CD14-positive monocyte (primary cell): Measurements from ENCODE around the gene STX4. TPM values are rescaled to one million over a fixed set of nuclear protein-coding genes. Genes with fewer than 3 reads are reported as not detected.

Experiments
- DNase-seq, 3 donors: peaks; one replicate each; pipeline ENCODE4 v3.0.0-alpha.2; 2011 to 2022
- H2AFZ ChIP-seq: 2 replicates; pipeline ENCODE4 v1.6.0; 2012; ENCODE audit warnings: mild to moderate bottlenecking, low read depth, low read length, inconsistent platforms; ENCODE audit not compliant: insufficient read depth, poor library complexity, severe bottlenecking
- H3K27ac ChIP-seq, 2 donors: 1 replicate in 1 of 2; 2 replicates in 1 of 2; pipeline ENCODE4 v1.5.1; 2012 to 2013; ENCODE audit warnings: low read length in 2 of 2, control low read depth in 1 of 2, inconsistent platforms in 1 of 2, low read depth in 1 of 2, mild to moderate bottlenecking in 1 of 2
- H3K27me3 ChIP-seq, 2 donors: one replicate each; pipeline versions ENCODE4 v1.6.0 to v1.6.1; 2011 to 2013; ENCODE audit warnings: low read length in 2 of 2; ENCODE audit not compliant: control insufficient read depth in 2 of 2, insufficient read depth in 2 of 2
- H3K36me3 ChIP-seq, 2 donors: replicated peaks in 1 of 2; 1 replicate in 1 of 2; 2 replicates in 1 of 2; pipeline versions ENCODE4 v1.5.1 to v1.6.1; 2012 to 2013; ENCODE audit warnings: low read length in 2 of 2, control low read depth in 1 of 2, inconsistent platforms in 1 of 2, mild to moderate bottlenecking in 1 of 2; ENCODE audit not compliant: insufficient read depth in 2 of 2, control insufficient read depth in 1 of 2
- H3K4me1 ChIP-seq, 2 donors: 1 replicate in 1 of 2; 2 replicates in 1 of 2; pipeline versions ENCODE4 v1.5.1 to v1.6.1; 2012 to 2013; ENCODE audit warnings: low read length in 2 of 2, control low read depth in 1 of 2, inconsistent platforms in 1 of 2, mild to moderate bottlenecking in 1 of 2, moderate library complexity in 1 of 2; ENCODE audit not compliant: insufficient read depth in 2 of 2, control insufficient read depth in 1 of 2
- H3K4me2 ChIP-seq: replicated peaks from 2 replicates; pipeline ENCODE3; 2012; ENCODE audit warnings: low read length, moderate library complexity, mild to moderate bottlenecking; ENCODE audit not compliant: poor library complexity, severe bottlenecking; ENCODE audit errors: extremely low read depth
- H3K4me3 ChIP-seq, 3 experiments: fragments of 200-600 bp in 1 of 3; sonication (generic) in 1 of 3; replicated peaks in 1 of 3; 1 replicate in 2 of 3; 2 replicates in 1 of 3; pipeline ENCODE4 v1.5.1; 2011 to 2013; ENCODE audit warnings: low read length in 3 of 3, mild to moderate bottlenecking in 3 of 3, control low read depth in 2 of 3, low read depth in 2 of 3, inconsistent platforms in 1 of 3, moderate library complexity in 1 of 3
- H3K79me2 ChIP-seq: 2 replicates; pipeline ENCODE4 v1.6.0; 2012; ENCODE audit warnings: mild to moderate bottlenecking, control low read depth, inconsistent platforms, low read length, moderate library complexity; ENCODE audit not compliant: insufficient read depth
- H3K9ac ChIP-seq: 2 replicates; pipeline ENCODE4 v1.6.0; 2017; ENCODE audit warnings: low read length, mild to moderate bottlenecking; ENCODE audit not compliant: insufficient read depth, poor library complexity, severe bottlenecking
- H3K9me3 ChIP-seq, 2 donors: replicated peaks in 1 of 2; 1 replicate in 1 of 2; 2 replicates in 1 of 2; pipeline versions ENCODE4 v1.5.1 to v1.6.1; 2012 to 2013; ENCODE audit warnings: low read length in 2 of 2, control low read depth in 1 of 2; ENCODE audit not compliant: control insufficient read depth in 1 of 2, insufficient read depth in 1 of 2
- H4K20me1 ChIP-seq: 2 replicates; pipeline ENCODE4 v1.6.0; 2012; ENCODE audit warnings: mild to moderate bottlenecking, low read length, control low read depth, moderate library complexity; ENCODE audit not compliant: insufficient read depth
- H3K27ac Mint-ChIP-seq, 7 donors: one replicate each; pipeline ENCODE4 v1.8.0; 2020; ENCODE audit warnings: mild to moderate bottlenecking in 7 of 7, mixed read lengths in 7 of 7, moderate library complexity in 6 of 7, inconsistent platforms in 2 of 7
- H3K27me3 Mint-ChIP-seq, 3 donors: one replicate each; pipeline ENCODE4 v1.8.0; 2021 to 2022; ENCODE audit warnings: low read depth in 3 of 3, mild to moderate bottlenecking in 3 of 3, mixed read lengths in 3 of 3, moderate library complexity in 3 of 3, inconsistent platforms in 1 of 3
- H3K36me3 Mint-ChIP-seq, 2 donors: one replicate each; pipeline ENCODE4 v1.8.0; 2020; ENCODE audit warnings: mixed read lengths in 2 of 2, inconsistent platforms in 1 of 2, mild to moderate bottlenecking in 1 of 2
- H3K4me1 Mint-ChIP-seq: one replicate; pipeline ENCODE4 v1.8.0; 2020; ENCODE audit warnings: mild to moderate bottlenecking, mixed read lengths
- H3K4me3 Mint-ChIP-seq, 2 donors: one replicate each; pipeline ENCODE4 v1.8.0; 2020; ENCODE audit warnings: mild to moderate bottlenecking in 2 of 2, mixed read lengths in 2 of 2, moderate library complexity in 1 of 2
- H3K9me3 Mint-ChIP-seq, 7 donors: one replicate each; pipeline ENCODE4 v1.8.0; 2020 to 2022; ENCODE audit warnings: mixed read lengths in 7 of 7, mild to moderate bottlenecking in 6 of 7, moderate library complexity in 6 of 7, inconsistent platforms in 2 of 7
- CTCF ChIP-seq: fragments of 200-600 bp; IDR thresholded peaks from one replicate; pipeline ENCODE4 v1.8.0; 2022; ENCODE audit warnings: antibody characterized with exemption, mild to moderate bottlenecking
- WGBS: methylation state at CpG from one replicate; pipeline ENCODE4 v1.1.5; 2013; ENCODE audit warnings: missing lambda C conversion rate; ENCODE audit not compliant: insufficient coverage; 5-methylcytosine and 5-hydroxymethylcytosine counted together
- intact Hi-C, 2 donors: fragments of 100-400 bp; cut with micrococcal nuclease; formaldehyde crosslinking; loops; one replicate each; pipeline versions ENCODE4 v1.15.0 to v1.15.1; 2023
- polyA plus RNA-seq, 3 donors: library from polyadenylated mRNA; depleted of rRNA in 1 of 3; unstranded in 2 of 3; stranded (reverse) in 1 of 3; fragments of 300-500 nt in 2 of 3; fragments of >200 nt in 1 of 3; fragmentation: Illumina TruSeq in 2 of 3; gene quantifications; 1 replicate in 2 of 3; 2 replicates in 1 of 3; pipeline ENCODE4 v1.2.3, GENCODE V29; 2012 to 2021

Gene STX4
- polyA plus RNA-seq, 3 donors = 18.6 to 186 (median 21.8) TPM

GRCh38 chr16:31073142-31073969 lies 40.0 kb downstream of the STX4 start:
- Mint-ChIP-seq H3K27me3 (peaks cover 0 to 2% (median under 1%) of the 10 kb centered on the region in 3 donors), H3K36me3 (peaks cover 25 to 30% of the 10 kb centered on the region in 2 donors), H3K4me3 (peak overlapping the region; percentile 90 to 97), H3K4me1 (peaks cover 30% of the 10 kb centered on the region), H3K9me3 (no peaks in the 10 kb centered on the region), H3K27ac (peak overlapping the region; percentile 97 to 99 (median 98))
- H3K79me2 ChIP-seq = peaks cover 81% of the 10 kb centered on the region
- peaks cover 23 to 25% of the 10 kb centered on the region in 2 donors for H3K36me3 ChIP-seq
- peak overlapping the region; percentile 96 for H3K9ac ChIP-seq
- intact Hi-C loops = loop anchor here in 1 of 2 donors (2.0 kb wide), 1 partner anchor 39 kb away; no protein-coding TSS in a partner anchor
- H3K27ac ChIP-seq = peak overlapping the region; percentile 97 to 100
- WGBS = under 1% methylated on average over 78 of the region's 83 CpGs
- H4K20me1 ChIP-seq = peaks cover 53% of the 10 kb centered on the region
- peak overlapping the region; percentile 92 to 98 (median 97) for H3K4me3 ChIP-seq
- peak; percentile 86 to 95 (median 87) for DNase-seq
- H3K4me2 ChIP-seq = peak overlapping the region; percentile 99
- H3K27me3 ChIP-seq = no peaks in the 10 kb centered on the region
- H2AFZ ChIP-seq = peak overlapping the region; percentile 85
- H3K4me1 ChIP-seq = peaks cover 26 to 30% of the 10 kb centered on the region in 2 donors
- no peak for TF ChIP-seq CTCF
- H3K9me3 ChIP-seq = no peaks in the 10 kb centered on the region

GRCh38 chr16:31073970-31074813 lies 40.8 kb downstream of the STX4 start, which contains the start of the genes ZNF646 and ZNF668:
Gene ZNF646, plus strand, starts transcription at chr16:31074422. Its CDS starts 1,903 bp downstream, at chr16:31076325.
Gene ZNF668, minus strand, starts transcription at chr16:31074240. Its CDS starts 9,781 bp downstream, at chr16:31064459.
- no peak for TF ChIP-seq CTCF
- Mint-ChIP-seq H3K27ac (peak within 1 kb of the TSS; percentile 97 to 99 (median 98)), H3K27me3 (peaks cover 0 to 2% (median 1%) of the 10 kb centered on the region in 3 donors), H3K4me1 (peaks cover 38% of the 10 kb centered on the region), H3K36me3 (peaks cover 32 to 38% of the 10 kb centered on the region in 2 donors), H3K9me3 (no peaks in the 10 kb centered on the region), H3K4me3 (peak within 1 kb of the TSS; percentile 90 to 97)
- Histone ChIP-seq H3K4me1 (peaks cover 33 to 38% of the 10 kb centered on the region in 2 donors), H3K36me3 (peaks cover 31 to 33% of the 10 kb centered on the region in 2 donors), H3K27me3 (no peaks in the 10 kb centered on the region), H3K4me2 (peak within 1 kb of the TSS; percentile 99), H3K9ac (peak within 1 kb of the TSS; percentile 96), H3K4me3 (peak within 1 kb of the TSS; percentile 92 to 98 (median 97)), H3K27ac (peak within 1 kb of the TSS; percentile 97 to 100), H3K9me3 (no peaks in the 10 kb centered on the region), H4K20me1 (peaks cover 54% of the 10 kb centered on the region), H3K79me2 (peaks cover 81% of the 10 kb centered on the region), H2AFZ (peak within 1 kb of the TSS; percentile 85)
- intact Hi-C loops = loop anchor here (1.0 to 2.0 kb wide), 4 partner anchors 21 to 41 kb away; partner anchors contain the start of genes STX4 (in 1 of the 2) and VKORC1 (in 1 of the 2)
- WGBS = under 1% methylated on average over 40 of the region's 48 CpGs
- peak; percentile 99 to 100 (median 100) for DNase-seq
